HG03064 (cell line): ENCODE data around the gene TRIM13.
"Not testable (repeated sequence)": the region's sequence is repeated elsewhere in the genome, so short reads cannot be mapped to it uniquely, and the experiment has no call there.

ENCODE experiments used
- ATAC-seq: cut with Tn5 transposase; IDR thresholded peaks from one replicate; pipeline ENCODE4 v1.9.1; 2021; ENCODE audit warnings: low read depth; ENCODE audit not compliant: unreplicated experiment

The TRIM13 gene

GRCh38 chr13:50055454-50055853 lies 58.6 kb downstream of the TRIM13 start:
- no peak for ATAC-seq

GRCh38 chr13:50060718-50061117 lies 63.9 kb downstream of the TRIM13 start:
- no peak for ATAC-seq

DNA sequence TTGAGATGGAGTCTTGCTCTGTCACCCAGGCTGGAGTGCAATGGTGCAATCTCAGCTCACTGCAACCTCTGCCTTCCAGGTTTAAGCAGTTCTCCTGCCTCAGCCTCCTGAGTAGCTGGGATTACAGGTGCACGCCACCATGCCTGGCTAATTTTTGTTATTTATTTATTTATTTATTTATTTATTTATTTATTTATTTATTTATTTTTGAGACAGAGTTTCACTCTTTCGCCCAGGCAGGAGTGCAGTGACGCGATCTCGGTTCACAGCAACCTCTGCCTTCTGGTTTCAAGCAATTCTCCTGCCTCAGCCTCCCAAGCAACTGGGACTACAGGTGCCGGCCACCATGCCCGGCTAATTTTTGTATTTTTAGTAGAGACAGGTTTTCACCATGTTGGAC lies 65.5 kb downstream of the TRIM13 start:
- not testable (repeated sequence) for ATAC-seq

- ATAC-seq = no peak
These were observed 68.9 kb downstream of the TRIM13 start for GRCh38 chr13:50065712-50066111.
